ENCODE results near the gene TBC1D25. TPM values are rescaled to one million over a fixed set of nuclear protein-coding genes. Genes with fewer than 3 reads are reported as not detected.
"Not testable (repeated sequence)": the region's sequence is repeated elsewhere in the genome, so short reads cannot be mapped to it uniquely, and the experiment has no call there.

The TBC1D25 gene
- polyA plus RNA-seq, 1 donor = 10.7 TPM

- no peak for DNase-seq
Observed at GRCh38 chrX:48514868-48515460, 24.6 kb upstream of the TBC1D25 start.

GRCh38 chrX:48515842-48516241 lies 23.7 kb upstream of the TBC1D25 start:
- no peak for DNase-seq

- DNase-seq = no peak
Observed at GRCh38 chrX:48516285-48516684, 23.2 kb upstream of the TBC1D25 start.

- DNase-seq = no peak
Observed at GRCh38 chrX:48516987-48517386, 22.5 kb upstream of the TBC1D25 start.

GRCh38 chrX:48519481-48519880 lies 20.0 kb upstream of the TBC1D25 start:
- not testable (repeated sequence) for DNase-seq

GRCh38 chrX:48520455-48520854 lies 19.1 kb upstream of the TBC1D25 start:
- no peak for DNase-seq

DNA sequence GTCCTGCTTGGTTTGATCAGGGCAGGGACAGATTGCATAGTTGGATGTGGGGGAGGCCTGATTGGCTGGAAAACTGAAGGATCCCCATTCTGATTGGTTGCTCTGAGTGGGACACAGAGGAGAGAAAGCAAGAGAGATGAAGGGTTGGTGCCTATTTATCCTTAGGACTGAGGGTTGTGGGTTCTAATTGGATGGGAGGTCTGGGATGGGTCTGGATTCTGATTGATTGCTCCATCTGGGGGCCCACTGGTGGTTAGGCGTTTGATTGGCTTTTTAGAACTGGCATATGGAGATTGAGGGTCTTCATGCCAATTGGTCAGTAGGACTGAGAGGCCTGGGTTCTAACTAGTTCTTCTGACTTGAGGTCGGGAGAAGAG lies 18.6 kb upstream of the TBC1D25 start:
- DNase-seq = no peak

DNA sequence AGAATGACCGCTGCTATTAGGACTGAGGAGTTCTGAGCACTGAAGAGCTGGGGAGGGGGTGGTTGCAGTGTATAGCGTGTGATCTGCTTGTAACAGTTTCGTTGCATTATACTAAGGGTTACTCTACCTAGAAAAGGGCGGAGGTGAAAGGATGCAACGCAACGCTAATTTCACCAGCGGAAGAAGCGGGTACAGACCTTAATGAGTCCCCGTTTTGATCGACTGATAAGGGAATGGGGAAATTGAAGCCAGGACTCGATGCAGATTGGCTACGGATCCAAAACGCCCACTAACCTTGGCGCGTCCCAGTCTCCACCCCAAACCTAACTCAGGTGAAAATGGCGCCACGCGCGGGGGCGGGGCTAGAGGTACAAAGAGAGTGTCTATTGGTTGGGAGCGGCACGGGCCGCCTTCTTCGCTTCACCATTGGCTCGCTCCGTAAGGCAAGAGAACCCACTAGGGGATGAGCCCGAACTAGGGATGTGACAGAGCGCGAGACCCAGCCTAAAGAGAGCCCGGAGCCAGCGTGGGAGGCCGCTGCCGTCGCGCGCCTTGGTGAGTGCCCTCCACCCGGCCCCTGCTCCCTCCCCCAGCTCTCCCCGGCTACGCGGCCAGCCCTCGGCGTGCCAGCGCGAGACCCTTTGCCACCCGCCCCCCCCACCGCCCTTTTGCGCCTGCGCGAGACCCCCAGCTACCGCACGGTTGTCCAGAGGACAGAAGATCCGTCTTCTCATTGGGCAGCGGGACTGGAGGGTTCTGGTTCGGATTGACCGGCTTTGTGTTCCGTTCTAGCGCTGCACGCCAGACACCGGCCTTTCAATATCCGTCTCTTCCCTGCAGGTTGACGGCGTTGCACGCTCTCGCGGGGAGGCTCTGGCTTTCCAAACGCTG lies 17.9 kb upstream of the TBC1D25 start, which contains the start of gene EBP:
Gene EBP, plus strand, starts transcription at position 456 of the 891 bp plus-strand sequence. CDS start 1,964 bp downstream, outside the sequence.
- peak; percentile 88 for DNase-seq

GRCh38 chrX:48522291-48522690 lies 17.2 kb upstream of the TBC1D25 start:
- DNase-seq = no peak

DNA sequence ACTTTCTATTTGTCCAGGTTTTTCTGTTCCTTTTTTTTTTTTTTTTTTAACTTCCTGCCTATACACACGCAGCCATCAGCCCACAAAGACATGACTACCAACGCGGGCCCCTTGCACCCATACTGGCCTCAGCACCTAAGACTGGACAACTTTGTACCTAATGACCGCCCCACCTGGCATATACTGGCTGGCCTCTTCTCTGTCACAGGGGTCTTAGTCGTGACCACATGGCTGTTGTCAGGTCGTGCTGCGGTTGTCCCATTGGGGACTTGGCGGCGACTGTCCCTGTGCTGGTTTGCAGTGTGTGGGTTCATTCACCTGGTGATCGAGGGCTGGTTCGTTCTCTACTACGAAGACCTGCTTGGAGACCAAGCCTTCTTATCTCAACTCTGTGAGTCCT lies 15.8 kb upstream of the TBC1D25 start:
- DNase-seq = no peak

GRCh38 chrX:48525853-48526252 lies 13.7 kb upstream of the TBC1D25 start:
- DNase-seq = not testable (repeated sequence)

DNA sequence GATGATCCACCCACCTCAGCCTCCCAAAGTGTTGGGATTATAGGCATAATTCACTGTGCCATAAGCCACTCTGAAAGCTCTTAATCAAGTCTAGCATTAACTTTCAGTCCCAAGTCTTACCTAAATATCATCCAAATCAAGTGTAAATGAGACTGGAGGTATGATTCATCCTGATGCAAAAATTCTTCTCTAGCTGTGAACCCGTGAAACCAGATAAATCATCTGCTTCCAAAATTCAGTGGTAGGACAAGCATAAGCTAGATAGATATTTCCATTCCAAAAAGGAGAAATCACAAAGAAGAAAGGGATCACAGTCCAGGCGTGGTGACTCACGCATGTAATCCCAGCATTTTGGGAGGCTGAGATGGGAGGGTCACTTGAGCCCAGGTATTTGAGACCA lies 8.8 kb upstream of the TBC1D25 start:
- no peak for DNase-seq

DNA sequence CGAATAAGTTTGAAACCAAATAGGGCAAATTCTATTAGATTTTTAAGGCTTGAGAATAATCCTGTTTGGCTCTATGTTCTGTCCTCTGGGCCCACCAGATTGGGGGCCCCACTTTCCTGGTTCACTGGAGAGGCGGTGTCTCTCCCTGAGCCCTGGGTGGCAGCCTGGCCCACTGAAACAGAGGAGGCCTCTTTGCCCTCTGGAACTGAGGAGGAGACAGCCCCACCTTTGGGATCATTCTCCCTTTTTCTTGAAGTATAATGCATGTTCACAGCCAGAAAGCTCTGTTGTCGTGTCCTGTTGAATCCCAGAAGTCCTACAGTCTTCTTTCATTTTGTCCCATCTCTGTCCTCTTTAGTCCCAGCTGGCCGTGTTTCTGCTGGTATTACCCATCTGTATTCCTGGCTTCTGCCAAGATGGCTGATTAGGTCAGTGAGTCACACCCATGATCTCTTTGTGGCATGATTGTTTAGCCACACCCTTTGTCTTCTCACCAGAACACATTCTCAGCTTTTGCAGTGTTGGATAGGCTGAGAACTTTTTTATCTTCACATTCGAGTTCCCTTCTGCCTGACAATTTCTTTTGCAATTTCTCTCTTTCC lies 8.1 kb upstream of the TBC1D25 start:
- no peak for DNase-seq

- no peak for DNase-seq
Observed at GRCh38 chrX:48532161-48532560, 7.4 kb upstream of the TBC1D25 start.

DNA sequence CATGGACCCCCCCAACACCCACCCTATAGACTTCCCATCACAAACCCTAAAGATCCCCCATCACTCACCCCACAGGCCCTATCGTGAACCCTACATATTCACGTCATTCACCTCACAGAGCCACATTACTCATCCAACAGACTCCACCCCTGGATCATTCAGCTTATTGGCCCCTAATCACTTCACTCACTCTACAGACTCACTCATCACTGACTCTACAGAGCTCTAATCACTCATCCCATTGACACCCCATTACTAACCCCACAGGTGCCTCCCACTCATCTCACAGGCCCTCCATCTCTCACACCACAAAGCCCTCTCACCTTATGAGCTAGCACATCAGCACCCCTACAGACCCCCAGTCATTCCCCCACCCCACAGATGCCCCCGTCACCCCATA lies 6.3 kb upstream of the TBC1D25 start:
- DNase-seq = no peak

- DNase-seq = no peak
Observed at GRCh38 chrX:48538641-48539344, 721 bp upstream of the TBC1D25 start.

GRCh38 chrX:48540028-48540375 lies 488 bp downstream of the TBC1D25 start:
- DNase-seq = no peak

GRCh38 chrX:48540480-48540879 lies 966 bp downstream of the TBC1D25 start:
- no peak for DNase-seq

GRCh38 chrX:48541140-48541814 lies 1.8 kb downstream of the TBC1D25 start:
- no peak for DNase-seq

DNA sequence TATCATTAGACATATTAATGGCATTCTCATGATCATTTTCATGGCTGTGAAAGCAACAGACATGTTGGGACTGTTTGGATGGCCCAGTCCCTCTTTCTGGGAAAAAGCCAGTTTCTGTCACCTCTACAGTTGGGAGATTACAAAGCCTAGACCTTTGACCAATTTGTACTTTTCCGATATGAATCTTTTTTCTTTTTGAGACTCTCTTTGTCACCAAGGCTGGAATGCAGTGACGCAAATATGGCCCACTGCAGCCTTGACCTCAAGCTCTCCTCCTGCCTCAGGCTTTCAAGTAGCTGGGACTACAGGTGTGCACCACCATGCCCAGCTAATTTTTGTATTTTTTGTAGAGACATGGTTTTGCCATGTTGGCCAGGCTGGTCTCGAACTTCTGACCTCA lies 9.4 kb downstream of the TBC1D25 start:
- no peak for DNase-seq

DNA sequence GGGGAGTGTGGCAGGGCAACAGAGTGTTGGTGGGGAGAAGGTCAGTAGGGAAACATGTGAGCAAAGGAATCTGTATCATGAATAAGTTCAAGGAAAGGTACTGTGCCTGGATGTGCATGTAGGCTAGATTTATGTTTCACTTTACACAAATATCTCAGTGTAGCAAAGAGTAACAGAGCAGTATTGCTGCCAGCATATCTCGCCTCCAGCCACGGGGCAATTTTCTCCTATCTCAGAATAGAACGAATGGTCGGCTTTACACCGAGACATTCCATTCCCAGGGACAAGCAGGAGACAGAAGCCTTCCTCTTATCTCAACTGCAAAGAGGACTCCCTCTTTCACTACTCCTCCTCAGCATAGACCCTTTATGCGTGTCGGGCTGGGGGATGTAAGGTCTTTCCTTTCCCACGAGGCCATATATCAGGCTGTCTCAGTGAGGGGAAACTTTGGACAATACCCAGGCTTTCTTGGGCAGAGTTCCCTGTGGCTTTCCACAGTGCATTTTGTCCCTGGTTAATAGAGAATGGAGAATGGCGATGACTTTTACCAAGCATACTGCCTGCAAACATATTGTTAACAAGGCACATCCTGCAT lies 16.3 kb downstream of the TBC1D25 start:
- DNase-seq = not testable (repeated sequence)

DNA sequence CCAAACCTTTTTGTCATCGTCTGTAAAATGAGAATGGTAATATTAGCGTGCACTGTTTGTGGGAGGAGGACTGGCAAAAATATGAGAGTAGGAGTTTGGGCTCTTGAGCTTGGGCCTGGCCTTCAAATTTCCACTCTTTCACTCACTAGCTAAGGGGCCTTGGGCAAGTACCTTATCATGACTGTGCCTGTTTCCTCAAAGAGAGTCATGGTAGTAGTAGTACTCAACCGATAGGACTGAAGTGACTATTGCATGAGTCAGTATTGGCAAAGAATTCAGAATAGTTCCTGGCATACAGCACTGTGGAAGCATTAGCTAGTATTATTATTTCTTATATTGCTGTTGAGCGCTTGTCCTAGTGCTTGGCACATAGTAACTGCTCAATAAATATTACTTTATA lies 18.8 kb downstream of the TBC1D25 start:
- no peak for DNase-seq
